ENCODE data around the gene ASIP. TPM values are rescaled to one million over a fixed set of nuclear protein-coding genes. Genes with fewer than 3 reads are reported as not detected.
"Not testable (repeated sequence)": the region's sequence is repeated elsewhere in the genome, so short reads cannot be mapped to it uniquely, and the experiment has no call there.

Gene ASIP
- total RNA-seq, 1 donor from 2014 or later, result not detected

GRCh38 chr20:34246126-34246626 lies 5.0 kb downstream of the ASIP start:
- no peaks in the 10 kb centered on the region for H3K27me3 ChIP-seq (ENCODE audit: control insufficient read depth, insufficient read depth, low read length)
- FAIRE-seq (no peak), DNase-seq (ENCODE audit: low read depth) (no peak)
- no peaks in the 10 kb centered on the region for H3K36me3 ChIP-seq (ENCODE audit: control insufficient read depth, insufficient read depth, low read length)
- no peak for TF ChIP-seq CTCF (IDR thresholded peaks at IDR 0.05; ENCODE audit: insufficient read depth, low read length, severe bottlenecking)
- no peak overlapping the region for H3K4me3 ChIP-seq (ENCODE audit: low read depth, low read length)

- DNase-seq (ENCODE audit: low read depth), result no peak
Measured at GRCh38 chr20:34249291-34249690, 8.1 kb downstream of the ASIP start.

GRCh38 chr20:34250005-34250404 lies 8.8 kb downstream of the ASIP start:
- no peaks in the 10 kb centered on the region for H3K27me3 ChIP-seq (ENCODE audit: control insufficient read depth, insufficient read depth, low read length)
- no peak for TF ChIP-seq CTCF (IDR thresholded peaks at IDR 0.05; ENCODE audit: insufficient read depth, low read length, severe bottlenecking)
- no peak for FAIRE-seq
- H3K4me3 ChIP-seq (ENCODE audit: low read depth, low read length), result no peak overlapping the region
- no peak for DNase-seq (ENCODE audit: low read depth)
- no peaks in the 10 kb centered on the region for H3K36me3 ChIP-seq (ENCODE audit: control insufficient read depth, insufficient read depth, low read length)

More at GRCh38 chr20:34249291-34249690, 8.1 kb downstream of the ASIP start:
- H3K4me3 ChIP-seq (ENCODE audit: low read depth, low read length), result no peak overlapping the region
- no peak for FAIRE-seq
- TF ChIP-seq CTCF (IDR thresholded peaks at IDR 0.05; ENCODE audit: insufficient read depth, low read length, severe bottlenecking), result no peak
- no peaks in the 10 kb centered on the region for H3K36me3 ChIP-seq (ENCODE audit: control insufficient read depth, insufficient read depth, low read length)
- no peaks in the 10 kb centered on the region for H3K27me3 ChIP-seq (ENCODE audit: control insufficient read depth, insufficient read depth, low read length)

GRCh38 chr20:34251619-34252018 lies 10.4 kb downstream of the ASIP start:
- TF ChIP-seq CTCF (IDR thresholded peaks at IDR 0.05; ENCODE audit: insufficient read depth, low read length, severe bottlenecking), result no peak
- Histone ChIP-seq H3K36me3 (ENCODE audit: control insufficient read depth, insufficient read depth, low read length) (no peaks in the 10 kb centered on the region), H3K27me3 (ENCODE audit: control insufficient read depth, insufficient read depth, low read length) (no peaks in the 10 kb centered on the region), H3K4me3 (ENCODE audit: low read depth, low read length) (no peak overlapping the region)
- DNase-seq (ENCODE audit: low read depth), result no peak
- FAIRE-seq, result no peak

- H3K36me3 ChIP-seq (ENCODE audit: control insufficient read depth, insufficient read depth, low read length); DNase-seq (ENCODE audit: low read depth); FAIRE-seq; H3K4me3 ChIP-seq (ENCODE audit: low read depth, low read length); H3K27me3 ChIP-seq (ENCODE audit: control insufficient read depth, insufficient read depth, low read length): not testable (repeated sequence)
Measured at GRCh38 chr20:34252431-34253086, 11.3 kb downstream of the ASIP start.

- Histone ChIP-seq H3K4me3 (ENCODE audit: low read depth, low read length) (no peak overlapping the region), H3K36me3 (ENCODE audit: control insufficient read depth, insufficient read depth, low read length) (no peaks in the 10 kb centered on the region), H3K27me3 (ENCODE audit: control insufficient read depth, insufficient read depth, low read length) (no peaks in the 10 kb centered on the region)
- FAIRE-seq (no peak), DNase-seq (ENCODE audit: low read depth) (no peak)
- no peak for TF ChIP-seq CTCF (IDR thresholded peaks at IDR 0.05; ENCODE audit: insufficient read depth, low read length, severe bottlenecking)
Measured at GRCh38 chr20:34254979-34255378, 13.8 kb downstream of the ASIP start.
